NCI-H187 (cell line): ENCODE results near the gene SERINC1.

Experiments
- DNase-seq, 2 experiments: peaks; one replicate each; lab custom pipeline; 2025; lab: John Stamatoyannopoulos, UW

The SERINC1 gene

GRCh38 chr6:122393351-122393896 is 78.2 kb downstream of the SERINC1 start:
- no peak for DNase-seq
